ENCODE data around the gene MAP2K2. TPM values are rescaled to one million over a fixed set of nuclear protein-coding genes. Genes with fewer than 3 reads are reported as not detected.

The MAP2K2 gene
- total RNA-seq, 6 donors from 2014 or later: 86.8 to 170 (median 134) TPM

DNA sequence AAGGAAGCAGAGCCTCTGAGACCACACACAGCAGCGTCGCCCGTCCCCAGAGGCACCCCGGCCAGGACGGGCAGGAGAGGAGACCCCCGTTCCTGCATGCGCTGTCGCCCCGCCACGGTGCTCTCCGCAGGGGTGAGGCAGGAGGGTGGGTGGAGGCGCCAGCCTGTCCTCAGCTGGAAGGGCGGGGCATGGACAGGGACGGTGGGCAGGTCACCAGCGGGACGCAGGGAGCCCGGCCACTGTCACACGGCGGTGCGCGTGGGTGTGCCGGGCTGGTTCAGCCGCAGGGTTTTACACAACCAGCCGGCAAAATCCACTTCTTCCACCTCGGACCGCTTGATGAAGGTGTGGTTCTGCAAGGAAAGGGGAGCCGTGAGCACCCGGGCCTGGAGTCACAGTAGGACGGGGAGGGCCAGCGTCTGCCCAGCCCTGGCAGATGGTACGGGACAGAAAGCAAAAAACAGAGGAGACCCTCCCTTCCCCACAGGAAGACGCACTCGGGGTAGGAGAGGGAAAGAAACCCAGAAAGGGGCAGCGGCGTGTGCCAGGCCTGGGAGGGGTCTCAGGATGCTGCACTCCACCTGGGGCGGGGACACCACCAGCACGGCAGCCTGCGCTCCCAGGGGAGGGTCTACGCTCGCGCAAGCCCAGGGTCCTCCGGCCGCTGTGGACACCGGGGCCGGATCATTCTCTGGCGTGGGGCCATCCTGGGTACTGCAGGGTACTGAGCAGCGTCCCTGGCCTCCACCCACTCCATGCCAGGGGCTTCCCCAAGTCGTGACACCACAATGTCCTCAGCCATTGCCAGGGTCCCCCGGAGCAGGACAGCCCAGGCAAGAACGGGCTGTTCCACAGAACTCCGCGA is 33.3 kb downstream of the MAP2K2 start:
- Histone ChIP-seq H3K27me3 (no peaks in the 10 kb centered on the region), H3K36me3 (peaks cover 0 to 58% (median 30%) of the 10 kb centered on the region in 4 donors), H3K4me1 (peaks cover 0 to 19% (median 5%) of the 10 kb centered on the region in 4 donors), H3K9me3 (no peaks in the 10 kb centered on the region), H3K4me3 (peak overlapping the region in 1 of 4 donors; percentile 33), H3K27ac (peak overlapping the region in 3 of 4 donors; percentile 63 to 80 (median 63))
- WGBS, 2 donors: 92 to 94% methylated on average over 42 to 51 of the region's 52 CpGs
- peak in 1 of 2 donors; percentile 87 for DNase-seq
- TF ChIP-seq POLR2AphosphoS5 (IDR thresholded peaks at IDR 0.05): no peak
- ATAC-seq (ENCODE audit: low FRiP score in 2 of 2): peak; percentile 35 to 51

DNA sequence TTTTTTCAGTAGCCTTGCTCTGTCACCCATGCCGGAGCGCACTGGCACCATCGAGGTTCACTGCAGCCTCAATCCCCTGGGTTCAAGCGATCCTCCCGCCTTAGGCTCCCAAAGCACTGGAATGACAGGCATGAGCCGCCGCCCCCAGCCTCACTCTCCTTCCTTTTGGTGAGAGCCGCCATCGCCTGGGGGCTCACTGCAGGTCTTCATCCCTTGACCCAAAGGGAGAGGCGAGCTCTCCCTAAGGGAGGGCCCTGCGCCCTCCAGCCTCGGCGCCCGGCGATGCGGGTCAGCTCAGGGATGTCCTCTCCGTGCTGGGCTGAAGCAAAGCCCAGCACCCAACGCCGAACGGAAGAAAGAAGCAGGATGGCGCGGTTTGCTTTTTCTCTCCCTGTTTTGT is 34.0 kb downstream of the MAP2K2 start:
- ATAC-seq (ENCODE audit: low FRiP score in 2 of 2): no peak
- Histone ChIP-seq H3K27ac (peak overlapping the region in 3 of 4 donors; percentile 63 to 80 (median 63)), H3K9me3 (no peaks in the 10 kb centered on the region), H3K36me3 (peaks cover 0 to 54% (median 30%) of the 10 kb centered on the region in 4 donors), H3K4me3 (peak overlapping the region in 3 of 4 donors; percentile 0 to 33 (median 7)), H3K4me1 (peaks cover 0 to 19% (median 5%) of the 10 kb centered on the region in 4 donors), H3K27me3 (no peaks in the 10 kb centered on the region)
- peak in 1 of 2 donors; percentile 75 for DNase-seq
- 85 to 92% methylated on average over 15 to 21 of the region's 22 CpGs for WGBS, 2 donors
- TF ChIP-seq EP300 (IDR thresholded peaks at IDR 0.05): no peak
- no peak for TF ChIP-seq POLR2A (IDR thresholded peaks at IDR 0.05)
- TF ChIP-seq, protein P1, sequence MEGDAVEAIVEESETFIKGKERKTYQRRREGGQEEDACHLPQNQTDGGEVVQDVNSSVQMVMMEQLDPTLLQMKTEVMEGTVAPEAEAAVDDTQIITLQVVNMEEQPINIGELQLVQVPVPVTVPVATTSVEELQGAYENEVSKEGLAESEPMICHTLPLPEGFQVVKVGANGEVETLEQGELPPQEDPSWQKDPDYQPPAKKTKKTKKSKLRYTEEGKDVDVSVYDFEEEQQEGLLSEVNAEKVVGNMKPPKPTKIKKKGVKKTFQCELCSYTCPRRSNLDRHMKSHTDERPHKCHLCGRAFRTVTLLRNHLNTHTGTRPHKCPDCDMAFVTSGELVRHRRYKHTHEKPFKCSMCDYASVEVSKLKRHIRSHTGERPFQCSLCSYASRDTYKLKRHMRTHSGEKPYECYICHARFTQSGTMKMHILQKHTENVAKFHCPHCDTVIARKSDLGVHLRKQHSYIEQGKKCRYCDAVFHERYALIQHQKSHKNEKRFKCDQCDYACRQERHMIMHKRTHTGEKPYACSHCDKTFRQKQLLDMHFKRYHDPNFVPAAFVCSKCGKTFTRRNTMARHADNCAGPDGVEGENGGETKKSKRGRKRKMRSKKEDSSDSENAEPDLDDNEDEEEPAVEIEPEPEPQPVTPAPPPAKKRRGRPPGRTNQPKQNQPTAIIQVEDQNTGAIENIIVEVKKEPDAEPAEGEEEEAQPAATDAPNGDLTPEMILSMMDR (IDR thresholded peaks at IDR 0.05): no peak

DNA sequence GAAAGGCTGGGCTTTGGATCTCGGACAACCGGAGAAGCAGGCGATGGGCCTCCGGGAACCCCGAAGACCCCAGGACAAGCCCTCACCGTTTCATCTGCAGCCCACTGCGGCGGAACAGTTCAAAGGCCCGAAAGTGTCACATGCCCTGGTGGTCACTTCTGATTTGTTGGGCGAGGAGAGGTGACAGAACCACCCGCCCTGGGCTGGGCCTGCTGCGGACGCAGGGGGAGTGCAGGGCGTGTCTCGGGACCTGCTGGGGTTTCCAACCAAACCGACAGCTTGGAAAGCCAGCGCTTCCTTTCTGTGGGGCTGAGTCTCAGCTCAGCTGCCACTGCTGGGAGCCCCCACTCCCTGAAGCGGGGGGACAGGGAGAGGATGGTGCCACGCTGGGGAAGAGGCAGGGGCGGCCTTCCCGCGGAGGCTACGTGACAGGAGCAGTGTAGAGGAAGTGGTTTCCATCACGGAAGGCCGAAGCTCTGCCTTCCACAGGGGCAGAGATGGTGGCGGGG is 34.5 kb downstream of the MAP2K2 start:
- ATAC-seq (ENCODE audit: low FRiP score in 2 of 2) (peak; percentile 68 to 70), DNase-seq (peak; percentile 71 to 87)
- 62 to 78% methylated on average over 11 to 19 of the region's 26 CpGs for WGBS, 2 donors

DNA sequence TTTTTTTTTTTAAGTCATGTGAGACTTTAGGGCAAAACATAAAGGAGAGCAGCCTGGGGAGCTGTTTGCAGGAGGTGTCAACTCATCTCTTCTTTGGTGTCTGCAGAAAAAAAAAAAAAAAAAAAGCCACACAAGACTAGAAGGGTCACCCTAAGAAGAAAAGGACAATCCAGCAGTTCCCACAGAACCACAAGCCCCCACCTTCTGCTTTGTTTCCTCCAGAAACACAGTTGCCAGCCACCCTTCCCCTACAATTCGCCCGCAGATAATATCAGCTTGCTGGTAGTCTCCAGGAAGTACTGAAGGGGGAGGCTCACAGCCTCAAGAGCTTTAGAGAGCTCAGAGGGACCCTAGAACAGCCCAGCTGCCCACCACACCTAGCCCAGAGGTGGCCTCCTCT is 34.9 kb downstream of the MAP2K2 start:
- peaks cover 0 to 44% (median 24%) of the 10 kb centered on the region in 4 donors for H3K36me3 ChIP-seq
- H3K9me3 ChIP-seq: no peaks in the 10 kb centered on the region
- ATAC-seq (ENCODE audit: low FRiP score in 2 of 2): peak; percentile 22 to 28
- no peak for DNase-seq
- TF ChIP-seq EP300 (IDR thresholded peaks at IDR 0.05): no peak
- TF ChIP-seq, protein P1 (IDR thresholded peaks at IDR 0.05): no peak
- no peak for TF ChIP-seq POLR2A (IDR thresholded peaks at IDR 0.05)
- no peak for TF ChIP-seq POLR2AphosphoS5 (IDR thresholded peaks at IDR 0.05)
- peak overlapping the region in 3 of 4 donors; percentile 63 to 80 (median 63) for H3K27ac ChIP-seq
- WGBS, 2 donors: 32 to 39% methylated on average over 2 of the region's 2 CpGs
- H3K4me1 ChIP-seq: peaks cover 3 to 27% (median 9%) of the 10 kb centered on the region in 4 donors
- H3K4me3 ChIP-seq: peak overlapping the region in 3 of 4 donors; percentile 7 to 33 (median 29)
- no peaks in the 10 kb centered on the region for H3K27me3 ChIP-seq

More for the DNA sequence above, 34.5 kb downstream of the MAP2K2 start:
- Histone ChIP-seq H3K4me3 (peak overlapping the region in 3 of 4 donors; percentile 7 to 33 (median 29)), H3K36me3 (peaks cover 0 to 49% (median 29%) of the 10 kb centered on the region in 4 donors), H3K4me1 (peaks cover 0 to 22% (median 5%) of the 10 kb centered on the region in 4 donors), H3K9me3 (no peaks in the 10 kb centered on the region), H3K27ac (peak overlapping the region in 3 of 4 donors; percentile 63 to 80 (median 63)), H3K27me3 (no peaks in the 10 kb centered on the region)
- peak in 1 of 4 donors; percentile 46 for TF ChIP-seq POLR2A (IDR thresholded peaks at IDR 0.05)
- no peak for TF ChIP-seq EP300 (IDR thresholded peaks at IDR 0.05)

DNA sequence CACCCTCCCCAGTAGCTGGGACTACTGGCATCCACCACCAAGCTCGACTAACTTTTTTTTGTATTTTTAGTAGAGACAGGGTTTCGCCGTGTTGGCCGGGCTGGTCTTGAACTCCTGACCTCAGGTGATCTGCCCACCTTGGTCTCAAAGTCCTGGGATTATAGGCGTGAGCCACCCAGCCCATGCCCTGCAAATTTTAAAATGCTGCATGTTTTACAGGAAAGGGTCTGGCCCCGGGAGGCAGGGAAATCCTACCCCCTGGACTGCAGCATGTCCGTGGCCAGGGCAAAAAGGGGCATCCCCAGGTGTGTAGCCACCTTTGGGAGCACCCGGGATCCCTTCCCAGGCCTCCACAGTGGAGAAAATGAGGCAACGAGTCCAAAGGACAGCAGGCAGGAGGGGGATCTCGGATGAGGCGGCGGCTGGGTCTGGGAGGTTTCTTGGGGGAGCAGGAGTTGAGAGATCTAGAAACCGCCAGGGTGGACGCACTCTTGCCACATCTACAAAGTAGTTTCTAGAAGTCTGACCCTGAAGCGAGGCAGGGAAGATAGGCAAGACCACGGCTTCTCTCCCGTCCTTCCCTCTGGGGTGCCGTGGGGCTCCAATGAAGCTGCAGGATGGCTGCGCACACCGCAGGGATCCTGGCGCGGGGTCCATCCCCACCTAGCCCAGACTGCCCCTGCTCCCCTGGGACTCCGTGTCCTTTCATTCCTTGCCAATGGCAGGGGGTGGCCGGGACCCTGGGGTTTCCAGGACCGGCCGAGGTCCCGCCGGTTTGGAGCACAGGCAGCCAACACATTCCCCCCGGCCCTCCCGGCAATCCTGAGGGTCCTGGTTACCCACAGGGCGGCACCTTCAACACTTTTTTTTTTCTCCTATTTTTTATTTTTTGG is 35.9 kb downstream of the MAP2K2 start:
- DNase-seq (peak in 1 of 2 donors; percentile 59), ATAC-seq (ENCODE audit: low FRiP score in 2 of 2) (no peak)
- no peak overlapping the region for H3K4me3 ChIP-seq
- H3K27me3 ChIP-seq: no peaks in the 10 kb centered on the region
- TF ChIP-seq EP300 (IDR thresholded peaks at IDR 0.05) (no peak), POLR2A (IDR thresholded peaks at IDR 0.05) (no peak), POLR2AphosphoS5 (IDR thresholded peaks at IDR 0.05) (no peak)
- TF ChIP-seq, protein P1 (IDR thresholded peaks at IDR 0.05): no peak
- peak overlapping the region in 2 of 4 donors; percentile 11 to 39 for H3K27ac ChIP-seq
- H3K4me1 ChIP-seq: peaks cover 9 to 35% (median 16%) of the 10 kb centered on the region in 4 donors
- H3K9me3 ChIP-seq: no peaks in the 10 kb centered on the region
- 86 to 91% methylated on average over 26 to 27 of the region's 31 CpGs for WGBS, 2 donors
- H3K36me3 ChIP-seq: peaks cover 0 to 37% (median 19%) of the 10 kb centered on the region in 4 donors
